ENCODE measurements around the gene NUCKS1.

NUCKS1 gene

DNA sequence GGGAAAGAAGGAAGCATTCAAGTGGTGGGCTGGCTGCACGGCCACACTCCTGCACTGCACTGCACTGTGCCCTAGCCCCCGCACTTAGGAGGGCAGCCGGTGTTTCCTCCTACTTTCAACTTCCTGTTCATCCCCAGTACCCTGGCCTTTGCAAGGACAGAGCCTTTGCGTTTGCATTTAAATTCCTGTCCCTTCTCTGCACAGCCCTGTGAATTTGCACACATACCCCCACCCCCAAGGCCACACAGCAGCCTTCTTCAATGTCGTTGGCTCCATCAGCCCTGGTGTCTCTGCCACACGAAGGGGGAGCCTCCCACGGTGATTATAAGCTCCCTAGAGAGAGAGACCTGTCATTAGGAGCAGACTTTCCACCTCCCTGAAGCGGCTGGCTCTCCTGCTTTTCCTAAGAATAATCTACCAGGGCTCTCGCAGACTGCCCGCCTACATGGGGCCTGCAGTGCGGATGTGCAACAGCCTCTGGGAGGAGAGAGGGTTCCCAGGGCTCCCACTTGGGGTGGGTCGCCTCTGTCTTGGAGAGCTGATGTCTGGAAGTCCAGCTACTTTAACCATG is 56.5 kb downstream of the NUCKS1 start:
- POLR2A ChIA-PET: no interaction called here
- DNase-seq (ENCODE audit: low read depth, low spot score): no peak
- TF ChIP-seq, protein P1, sequence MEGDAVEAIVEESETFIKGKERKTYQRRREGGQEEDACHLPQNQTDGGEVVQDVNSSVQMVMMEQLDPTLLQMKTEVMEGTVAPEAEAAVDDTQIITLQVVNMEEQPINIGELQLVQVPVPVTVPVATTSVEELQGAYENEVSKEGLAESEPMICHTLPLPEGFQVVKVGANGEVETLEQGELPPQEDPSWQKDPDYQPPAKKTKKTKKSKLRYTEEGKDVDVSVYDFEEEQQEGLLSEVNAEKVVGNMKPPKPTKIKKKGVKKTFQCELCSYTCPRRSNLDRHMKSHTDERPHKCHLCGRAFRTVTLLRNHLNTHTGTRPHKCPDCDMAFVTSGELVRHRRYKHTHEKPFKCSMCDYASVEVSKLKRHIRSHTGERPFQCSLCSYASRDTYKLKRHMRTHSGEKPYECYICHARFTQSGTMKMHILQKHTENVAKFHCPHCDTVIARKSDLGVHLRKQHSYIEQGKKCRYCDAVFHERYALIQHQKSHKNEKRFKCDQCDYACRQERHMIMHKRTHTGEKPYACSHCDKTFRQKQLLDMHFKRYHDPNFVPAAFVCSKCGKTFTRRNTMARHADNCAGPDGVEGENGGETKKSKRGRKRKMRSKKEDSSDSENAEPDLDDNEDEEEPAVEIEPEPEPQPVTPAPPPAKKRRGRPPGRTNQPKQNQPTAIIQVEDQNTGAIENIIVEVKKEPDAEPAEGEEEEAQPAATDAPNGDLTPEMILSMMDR (IDR thresholded peaks at IDR 0.05; ENCODE audit: insufficient read depth, low read length, missing control alignments): no peak
- H3K4me3 ChIP-seq (ENCODE audit: low read depth, low read length): no peak overlapping the region
- CTCF ChIA-PET: interaction anchor here (12.8 kb wide), 1 partner anchor 18 kb away, joined by 141 read pairs; no protein-coding TSS in a partner anchor

- no peak overlapping the region for H3K4me3 ChIP-seq (ENCODE audit: low read depth, low read length)
- TF ChIP-seq, protein P1 (IDR thresholded peaks at IDR 0.05; ENCODE audit: insufficient read depth, low read length, missing control alignments): no peak
- POLR2A ChIA-PET: no interaction called here
- DNase-seq (ENCODE audit: low read depth, low spot score): no peak
- CTCF ChIA-PET: interaction anchor here (1.3 to 12.8 kb wide), 2 partner anchors 19 to 34 kb away, joined by 4 to 141 read pairs; no protein-coding TSS in a partner anchor
Measured at GRCh38 chr1:205692423-205692822, 57.6 kb downstream of the NUCKS1 start.

DNA sequence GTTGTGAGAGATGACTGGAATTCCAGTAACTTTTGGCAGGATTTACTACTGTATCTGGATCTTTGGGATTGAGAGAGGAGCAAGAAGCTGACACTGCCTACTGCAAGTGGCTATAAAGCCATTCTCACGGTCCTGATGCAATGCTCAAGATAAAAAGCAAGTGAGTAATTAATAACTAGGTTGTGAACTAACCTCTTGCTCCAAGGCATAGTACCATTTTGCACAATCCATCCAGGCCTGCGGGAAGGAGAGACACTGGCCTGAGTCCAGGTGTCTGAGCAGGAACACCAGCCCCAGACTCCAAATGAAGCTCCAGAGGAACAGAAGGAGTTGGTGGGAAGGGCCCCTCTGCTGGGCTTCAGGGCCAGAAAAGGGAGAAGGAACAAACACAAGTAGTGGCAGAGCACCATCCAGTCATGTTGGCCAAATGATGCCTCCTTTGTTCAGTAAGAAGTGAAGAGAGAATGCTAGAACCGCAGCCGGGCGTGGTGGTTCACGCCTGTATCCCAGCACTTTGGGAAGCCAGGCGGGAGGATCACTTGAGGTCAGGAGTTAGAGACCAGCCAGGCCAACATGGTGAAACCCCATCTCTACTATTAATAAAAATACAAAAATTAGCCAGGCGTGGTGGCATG is 59.7 kb downstream of the NUCKS1 start:
- ChIA-PET POLR2A (no interaction called here), CTCF (interaction anchor here (4.3 to 5.7 kb wide), 2 partner anchors 20 to 32 kb away, joined by 24 to 44 read pairs; no protein-coding TSS in a partner anchor)
- TF ChIP-seq, protein P1 (IDR thresholded peaks at IDR 0.05; ENCODE audit: insufficient read depth, low read length, missing control alignments): no peak

GRCh38 chr1:205689479-205689878 is 60.5 kb downstream of the NUCKS1 start:
- ChIA-PET POLR2A (no interaction called here), CTCF (interaction anchor here (0.8 to 5.7 kb wide), 3 partner anchors 21 to 98 kb away, joined by 3 to 44 read pairs (median 24); no protein-coding TSS in a partner anchor)
- TF ChIP-seq, protein P1 (IDR thresholded peaks at IDR 0.05; ENCODE audit: insufficient read depth, low read length, missing control alignments): no peak

More for the DNA sequence above, 59.7 kb downstream of the NUCKS1 start:
- H3K4me3 ChIP-seq (ENCODE audit: low read depth, low read length): no peak overlapping the region
- no peak for DNase-seq (ENCODE audit: low read depth, low spot score)

GRCh38 chr1:205688171-205689080 is 61.6 kb downstream of the NUCKS1 start:
- POLR2A ChIA-PET: no interaction called here
- DNase-seq (ENCODE audit: low read depth, low spot score): no peak
- TF ChIP-seq, protein P1 (IDR thresholded peaks at IDR 0.05; ENCODE audit: insufficient read depth, low read length, missing control alignments): no peak
- H3K4me3 ChIP-seq (ENCODE audit: low read depth, low read length): no peak overlapping the region
- CTCF ChIA-PET: interaction anchor here (0.8 to 5.7 kb wide), 5 partner anchors 22 to 97 kb away, joined by 3 to 44 read pairs (median 3); no protein-coding TSS in a partner anchor

More at GRCh38 chr1:205689479-205689878, 60.5 kb downstream of the NUCKS1 start:
- H3K4me3 ChIP-seq (ENCODE audit: low read depth, low read length): no peak overlapping the region
- DNase-seq (ENCODE audit: low read depth, low spot score): no peak
